NCI-H187 treated with DMSO at 0.1 percent for 48 hours (cell line): Measurements from ENCODE around the gene PDE6D.
"Not testable (repeated sequence)": the region's sequence is repeated elsewhere in the genome, so short reads cannot be mapped to it uniquely, and the experiment has no call there.

ENCODE experiments used
- DNase-seq: peaks from one replicate; lab custom pipeline; 2025; lab: John Stamatoyannopoulos, UW

PDE6D gene

GRCh38 chr2:231769170-231770136 lies 11.6 kb downstream of the PDE6D start:
- no peak for DNase-seq

GRCh38 chr2:231765496-231765929 lies 15.6 kb downstream of the PDE6D start:
- no peak for DNase-seq

GRCh38 chr2:231764760-231765159 lies 16.3 kb downstream of the PDE6D start:
- no peak for DNase-seq

GRCh38 chr2:231764124-231764523 lies 17.0 kb downstream of the PDE6D start:
- DNase-seq = no peak

- no peak for DNase-seq
These were observed 19.3 kb downstream of the PDE6D start for GRCh38 chr2:231761735-231762134.

- no peak for DNase-seq
These were observed 29.0 kb downstream of the PDE6D start for GRCh38 chr2:231752061-231752460.

GRCh38 chr2:231751042-231751815 lies 29.9 kb downstream of the PDE6D start:
- no peak for DNase-seq

GRCh38 chr2:231749016-231749415 lies 32.1 kb downstream of the PDE6D start:
- DNase-seq = not testable (repeated sequence)

- not testable (repeated sequence) for DNase-seq
These were observed 32.8 kb downstream of the PDE6D start for GRCh38 chr2:231748153-231748896.

GRCh38 chr2:231745303-231746038 lies 35.6 kb downstream of the PDE6D start:
- no peak for DNase-seq

GRCh38 chr2:231743376-231744116 lies 37.5 kb downstream of the PDE6D start:
- no peak for DNase-seq

- no peak for DNase-seq
These were observed 43.3 kb downstream of the PDE6D start for GRCh38 chr2:231737761-231738160.

GRCh38 chr2:231732604-231733003 lies 48.5 kb downstream of the PDE6D start:
- no peak for DNase-seq

- DNase-seq = no peak
These were observed 53.5 kb downstream of the PDE6D start for GRCh38 chr2:231727621-231728020.

- no peak for DNase-seq
These were observed 54.8 kb downstream of the PDE6D start for GRCh38 chr2:231726276-231726675.

GRCh38 chr2:231725476-231725875 lies 55.6 kb downstream of the PDE6D start:
- DNase-seq = no peak

- DNase-seq = no peak
These were observed 58.3 kb downstream of the PDE6D start for GRCh38 chr2:231722721-231723307.

- no peak for DNase-seq
These were observed 59.8 kb downstream of the PDE6D start for GRCh38 chr2:231720987-231721966.
